Measurements from ENCODE around the gene RSU1. TPM values are rescaled to one million over a fixed set of nuclear protein-coding genes. Genes with fewer than 3 reads are reported as not detected.

RSU1 gene
- total RNA-seq, 1 experiment from 2014 or later, result 29.5 TPM

- H3K9me3 ChIP-seq (ENCODE audit: control insufficient read depth in 1 of 2, insufficient read depth in 1 of 2, low read depth in 1 of 2, low read length in 2 of 2), result peaks cover 0 to 6% of the 10 kb centered on the region in 2 experiments; a peak in 1 of 4 replicates
- no peaks in the 10 kb centered on the region for H4K20me1 ChIP-seq (ENCODE audit: insufficient read depth)
- H3K9ac ChIP-seq (ENCODE audit: low read length), result no peak overlapping the region
- no peak overlapping the region for H3K4me3 ChIP-seq (replicated peaks in 1 of 2; ENCODE audit: low read depth in 1 of 2, low read length in 2 of 2)
- ChIA-PET RAD21 (ENCODE audit: low non-redundant PET in 1 of 2, low total read pairs in 2 of 2, uncharacterized antibody in 2 of 2, unreplicated experiment in 2 of 2) (no interaction called here), POLR2A (no interaction called here), CTCF (no interaction called here)
- H3K4me2 ChIP-seq (ENCODE audit: low read length), result no peak overlapping the region
- intact Hi-C loops (cut with micrococcal nuclease), result no loop called here
- H3K79me2 ChIP-seq (ENCODE audit: insufficient read depth, low read length), result no peaks in the 10 kb centered on the region
- no TSS peak for BruUV-seq (replicated peaks)
- no peaks in the 10 kb centered on the region for H3K27me3 ChIP-seq (ENCODE audit: insufficient read depth, low read length)
- H3K36me3 ChIP-seq (ENCODE audit: control insufficient read depth in 1 of 2, insufficient read depth in 2 of 2, low read length in 2 of 2), result no peaks in the 10 kb centered on the region
- H2AFZ ChIP-seq (ENCODE audit: low read depth, low read length, poor library complexity, severe bottlenecking), result no peak overlapping the region
- H3K27ac ChIP-seq (ENCODE audit: low read depth, low read length), result no peak overlapping the region
- DNase-seq (ENCODE audit: low read depth, low spot score), result no peak
- no peaks in the 10 kb centered on the region for H3K9me2 ChIP-seq (ENCODE audit: insufficient read depth)
- no peak for ATAC-seq
- no peaks in the 10 kb centered on the region for H3K4me1 ChIP-seq (ENCODE audit: control insufficient read depth in 1 of 2, insufficient read depth in 2 of 2, low read length in 2 of 2)
- TF ChIP-seq MAX (IDR thresholded peaks at IDR 0.05) (no peak), SP1 (IDR thresholded peaks at IDR 0.05; ENCODE audit: low read depth) (no peak), EZH2 (IDR thresholded peaks at IDR 0.05) (no peak), EZH2phosphoT487 (IDR thresholded peaks at IDR 0.05; ENCODE audit: borderline replicate concordance) (no peak), POLR2A (IDR thresholded peaks at IDR 0.05; ENCODE audit: borderline replicate concordance, extremely low read depth, insufficient read depth, insufficient read length) (no peak), REST (IDR thresholded peaks at IDR 0.05; ENCODE audit: low read depth) (no peak), SIN3A (IDR thresholded peaks at IDR 0.05; ENCODE audit: low read depth) (no peak), ELF1 (IDR thresholded peaks at IDR 0.05; ENCODE audit: borderline replicate concordance, low read depth) (no peak), RAD21 (IDR thresholded peaks at IDR 0.05; ENCODE audit: low read depth) (no peak), SRF (IDR thresholded peaks at IDR 0.05; ENCODE audit: low read depth) (no peak), EGR1 (IDR thresholded peaks at IDR 0.05; ENCODE audit: low read depth) (no peak), TCF7L2 (IDR thresholded peaks at IDR 0.05; ENCODE audit: borderline replicate concordance, extremely low read depth, insufficient read depth, insufficient read length) (no peak), JUND (IDR thresholded peaks at IDR 0.05) (no peak), ATF3 (IDR thresholded peaks at IDR 0.05) (no peak), ZNF274 (IDR thresholded peaks at IDR 0.05; ENCODE audit: low read depth, low read length) (no peak), FOSL1 (IDR thresholded peaks at IDR 0.05; ENCODE audit: low read depth) (no peak), POLR2AphosphoS5 (IDR thresholded peaks at IDR 0.05; ENCODE audit: low read depth, low read length) (no peak), CEBPB (IDR thresholded peaks at IDR 0.05; ENCODE audit: low read depth) (no peak)
Observed at GRCh38 chr10:16712883-16713282, 104.3 kb downstream of the RSU1 start.
